Measurements from ENCODE around the gene CKS2. TPM values are rescaled to one million over a fixed set of nuclear protein-coding genes. Genes with fewer than 3 reads are reported as not detected.
"Not testable (repeated sequence)": the region's sequence is repeated elsewhere in the genome, so short reads cannot be mapped to it uniquely, and the experiment has no call there.

CKS2 gene
- total RNA-seq, 1 experiment from 2014 or later = 265 TPM

DNA sequence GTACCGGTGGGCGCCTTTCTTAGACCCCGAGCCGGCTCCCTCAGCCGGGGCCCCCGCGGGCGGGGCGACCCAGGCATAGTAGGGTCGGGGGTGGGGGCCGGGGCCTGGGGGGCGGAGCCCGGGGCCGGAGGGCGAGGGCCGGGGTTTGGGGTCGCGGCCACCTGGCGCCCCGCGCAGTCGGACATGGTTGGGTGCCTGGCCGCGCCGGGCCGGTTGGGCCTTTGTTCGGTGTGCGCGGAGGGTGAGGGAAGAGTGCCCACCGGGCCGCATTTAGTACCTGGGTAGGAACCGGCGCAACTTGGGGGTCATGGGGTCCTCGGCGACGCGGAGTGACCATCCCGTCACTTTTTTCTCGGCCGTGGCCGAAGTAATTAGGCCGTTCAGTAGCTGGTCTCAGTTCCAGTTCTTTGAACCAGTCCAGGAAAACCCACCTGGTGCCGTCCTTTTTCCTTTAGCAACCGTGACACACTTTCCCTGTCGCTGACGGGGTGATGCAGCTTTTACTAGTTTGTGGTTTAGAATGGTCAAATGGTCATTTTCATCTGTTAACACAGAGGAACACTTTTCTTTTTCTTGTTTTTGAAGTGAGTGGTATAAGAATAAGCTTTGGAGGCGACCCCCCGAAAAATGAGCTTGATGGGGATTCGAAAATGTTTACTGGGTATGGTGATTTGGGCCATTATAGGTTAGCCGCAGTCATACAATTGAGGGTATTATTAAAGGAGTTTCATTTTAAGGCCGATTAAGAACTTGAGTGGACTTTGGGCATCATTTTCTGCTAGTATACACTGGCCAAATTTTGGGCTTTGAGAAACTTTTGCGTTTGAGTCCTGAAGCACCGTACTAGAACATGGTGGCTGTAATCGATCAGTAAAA is 589 bp downstream of the CKS2 start:
- DNase-seq (ENCODE audit: low read depth) = peak; percentile 25

DNA sequence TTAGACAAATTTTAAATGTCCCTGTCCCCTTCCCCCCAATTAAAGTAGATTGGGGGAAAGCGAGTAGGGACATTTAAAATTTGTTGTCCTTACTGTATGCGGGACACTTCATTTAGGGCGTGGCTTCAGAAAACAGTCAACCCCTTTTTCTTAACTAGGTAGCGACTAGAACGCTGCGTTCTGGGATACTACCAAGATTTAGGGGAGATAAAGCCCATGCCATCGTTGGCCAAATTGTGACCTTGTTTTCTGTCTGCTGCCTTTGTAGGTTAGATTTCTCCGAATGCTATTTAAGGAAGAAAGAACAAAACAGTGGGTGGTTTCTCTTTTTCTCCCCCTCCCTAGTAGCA is 1.2 kb downstream of the CKS2 start:
- peak; percentile 32 for DNase-seq (ENCODE audit: low read depth)

DNA sequence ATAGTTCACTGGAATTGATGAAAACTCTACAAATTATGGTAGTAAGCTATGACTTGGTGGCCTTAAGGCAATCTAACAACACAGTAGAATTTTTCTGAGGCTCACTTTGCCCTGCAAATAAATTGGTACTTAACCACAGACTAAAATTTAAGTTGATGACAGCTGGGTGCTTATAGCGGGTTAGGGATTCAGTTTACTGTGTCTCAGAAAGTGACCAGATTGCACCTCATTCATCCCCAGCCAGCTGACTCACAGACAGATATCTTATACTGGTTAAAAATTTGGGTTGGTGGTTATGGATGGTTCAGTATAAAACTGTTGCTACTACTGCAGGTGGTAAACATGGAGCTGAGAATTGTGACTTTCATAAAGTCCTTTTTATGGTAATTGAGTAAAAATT is 2.8 kb downstream of the CKS2 start:
- peak; percentile 51 for DNase-seq (ENCODE audit: low read depth)

GRCh38 chr9:89314955-89315354 is 4.0 kb downstream of the CKS2 start:
- DNase-seq (ENCODE audit: low read depth) = no peak

- DNase-seq (ENCODE audit: low read depth) = no peak
These were observed 4.5 kb downstream of the CKS2 start for GRCh38 chr9:89315482-89315881.

- no peak for DNase-seq (ENCODE audit: low read depth)
These were observed 6.3 kb downstream of the CKS2 start for GRCh38 chr9:89317282-89317681.

DNA sequence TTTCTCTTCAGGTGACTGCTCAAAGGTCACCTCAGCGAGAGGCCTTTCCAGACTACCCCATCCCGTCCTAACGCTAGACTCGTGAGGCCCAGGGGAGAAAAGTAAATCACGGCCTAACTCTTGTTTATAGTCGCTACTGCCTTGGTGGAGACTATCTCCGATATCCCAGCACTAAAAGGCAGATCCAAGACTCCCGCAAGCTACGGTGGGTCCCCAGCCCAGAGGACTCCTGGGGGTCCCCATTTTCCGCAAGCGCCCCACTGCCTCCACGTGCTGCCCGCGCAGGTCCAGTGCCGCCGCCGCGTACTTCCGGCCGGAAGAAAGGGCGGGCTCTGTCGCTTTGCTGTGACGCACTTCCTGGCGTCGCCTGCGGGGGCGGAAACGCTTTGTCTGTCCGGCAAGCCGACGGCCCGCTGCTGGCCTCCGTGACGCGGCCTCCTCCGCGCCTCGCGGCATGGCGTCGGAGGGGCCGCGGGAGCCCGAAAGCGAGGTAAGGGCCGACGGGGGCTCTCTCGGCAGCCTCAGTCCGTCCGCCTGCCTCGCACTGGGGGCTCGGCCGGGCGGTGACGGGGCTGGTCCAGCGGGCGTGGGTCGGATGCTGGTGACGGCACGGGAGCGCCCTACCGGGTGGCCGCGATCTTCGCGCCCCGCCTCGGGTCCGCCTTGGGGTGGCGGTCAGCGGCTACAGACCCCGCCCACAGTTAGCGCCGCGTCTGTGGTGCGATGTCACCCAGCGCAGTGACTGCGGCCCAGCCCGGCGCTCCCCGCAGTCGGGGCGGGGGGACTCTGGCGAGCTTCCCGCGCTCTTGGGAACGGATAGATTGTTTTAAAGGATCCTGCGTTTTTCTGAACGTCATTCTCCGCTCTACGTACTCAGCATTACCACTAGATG is 7.4 kb downstream of the CKS2 start, which contains the start of gene SECISBP2:
Gene SECISBP2, plus strand, starts transcription at position 378 of the 892 bp plus-strand sequence. Its CDS starts 77 bp downstream, at position 455.
- peak; percentile 95 for DNase-seq (ENCODE audit: low read depth)

- DNase-seq (ENCODE audit: low read depth) = no peak
These were observed 8.3 kb downstream of the CKS2 start for GRCh38 chr9:89319015-89319905.

DNA sequence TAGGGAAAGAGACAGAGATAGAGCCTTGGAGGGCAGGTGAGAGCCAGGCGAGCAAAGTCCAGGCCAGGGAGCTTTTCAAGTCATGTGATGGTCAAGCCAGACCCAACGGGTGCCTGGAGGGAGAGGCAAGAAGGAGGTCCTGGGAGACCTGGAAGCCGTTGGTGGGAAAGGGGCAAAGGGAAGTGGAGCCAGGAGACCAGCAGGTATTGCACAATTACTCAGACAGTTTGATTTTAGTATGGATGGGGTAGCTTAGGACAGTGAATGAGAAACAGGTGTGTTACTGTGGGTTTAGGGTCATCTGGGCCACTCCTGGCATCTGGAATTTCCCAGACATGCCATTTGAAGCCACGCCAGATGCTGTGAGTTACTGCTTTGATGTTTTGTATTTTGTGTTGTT is 12.4 kb downstream of the CKS2 start:
- DNase-seq (ENCODE audit: low read depth) = peak; percentile 10

- no peak for DNase-seq (ENCODE audit: low read depth)
These were observed 14.7 kb downstream of the CKS2 start for GRCh38 chr9:89325733-89326132.

GRCh38 chr9:89328064-89328463 is 17.1 kb downstream of the CKS2 start:
- peak; percentile 10 for DNase-seq (ENCODE audit: low read depth)

DNA sequence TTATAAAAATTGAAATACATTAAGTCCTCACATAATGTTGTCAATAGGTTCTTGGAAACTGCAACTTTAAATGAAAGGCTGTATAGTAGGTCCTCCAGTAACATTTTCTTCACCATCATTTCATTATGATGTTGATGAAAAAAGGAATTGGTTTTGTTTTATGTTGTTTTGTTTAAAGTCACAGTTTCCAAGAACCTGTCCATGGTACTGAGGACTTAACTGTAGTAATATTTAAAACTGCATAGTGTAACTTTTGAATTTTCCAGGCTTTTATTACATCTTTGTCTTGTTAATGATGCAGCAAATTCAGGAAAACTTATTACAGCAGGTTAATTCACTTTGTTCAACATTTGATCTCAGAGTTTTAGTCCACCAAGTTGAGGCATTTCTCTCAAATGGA is 18.9 kb downstream of the CKS2 start:
- DNase-seq (ENCODE audit: low read depth) = no peak

- no peak for DNase-seq (ENCODE audit: low read depth)
These were observed 19.5 kb downstream of the CKS2 start for GRCh38 chr9:89330513-89330912.

DNA sequence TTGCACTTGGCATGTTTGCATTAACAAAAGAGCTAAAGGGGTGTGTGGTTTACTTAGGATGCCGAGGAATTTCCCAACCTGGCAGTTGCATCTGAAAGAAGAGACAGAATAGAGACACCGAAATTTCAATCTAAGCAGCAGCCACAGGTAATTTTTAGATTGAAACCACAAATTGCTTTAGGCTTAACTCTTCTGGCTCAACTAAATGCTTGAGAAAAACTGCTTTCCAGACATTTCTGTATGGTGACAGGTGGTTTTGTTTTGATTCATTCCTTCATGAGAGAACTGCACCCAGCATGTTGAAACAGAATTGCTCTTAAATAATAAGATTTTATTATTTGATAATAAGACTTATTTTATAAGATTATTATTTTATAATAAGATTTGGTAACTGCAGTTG is 28.8 kb downstream of the CKS2 start:
- DNase-seq (ENCODE audit: low read depth) = no peak

DNA sequence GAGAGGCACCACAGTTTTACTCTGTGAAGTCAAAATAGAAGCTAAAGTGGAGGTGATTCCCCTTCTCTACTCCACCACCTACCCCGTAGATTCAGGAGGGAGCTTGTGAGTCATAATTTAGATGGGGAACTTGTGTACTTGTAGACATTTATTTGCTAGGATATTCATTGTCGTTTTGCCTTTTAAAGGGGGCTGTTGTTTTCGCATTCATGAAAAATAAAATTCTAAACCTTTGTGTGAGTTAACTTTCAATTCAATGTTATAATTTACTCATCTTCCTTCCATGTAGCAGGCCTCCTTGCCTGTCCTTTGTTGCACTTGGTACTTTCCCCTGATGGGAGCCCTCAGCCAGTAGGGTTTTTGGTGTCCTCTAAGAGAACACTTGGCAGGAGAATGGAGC is 29.3 kb downstream of the CKS2 start:
- DNase-seq (ENCODE audit: low read depth) = no peak

DNA sequence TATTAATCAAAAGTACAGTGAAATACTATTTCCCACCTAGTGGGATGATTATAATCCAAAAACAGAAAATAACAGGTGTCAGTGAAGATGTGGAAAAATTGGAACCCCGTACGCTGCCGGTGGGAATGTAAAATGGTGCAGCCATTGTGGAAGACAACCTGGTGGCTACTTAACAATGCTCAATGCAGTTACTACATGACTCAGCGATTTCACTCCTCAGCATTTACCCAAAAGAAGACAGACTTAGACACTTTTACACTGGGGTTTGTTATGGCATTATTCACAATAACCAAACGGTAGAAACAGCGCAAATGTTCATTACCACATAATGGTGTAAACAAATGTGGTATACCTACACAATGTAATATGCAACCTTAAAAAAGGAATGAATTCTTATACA is 31.2 kb downstream of the CKS2 start:
- no peak for DNase-seq (ENCODE audit: low read depth)

- no peak for DNase-seq (ENCODE audit: low read depth)
These were observed 32.0 kb downstream of the CKS2 start for GRCh38 chr9:89342948-89343347.

GRCh38 chr9:89343812-89344211 is 32.8 kb downstream of the CKS2 start:
- DNase-seq (ENCODE audit: low read depth) = not testable (repeated sequence)

DNA sequence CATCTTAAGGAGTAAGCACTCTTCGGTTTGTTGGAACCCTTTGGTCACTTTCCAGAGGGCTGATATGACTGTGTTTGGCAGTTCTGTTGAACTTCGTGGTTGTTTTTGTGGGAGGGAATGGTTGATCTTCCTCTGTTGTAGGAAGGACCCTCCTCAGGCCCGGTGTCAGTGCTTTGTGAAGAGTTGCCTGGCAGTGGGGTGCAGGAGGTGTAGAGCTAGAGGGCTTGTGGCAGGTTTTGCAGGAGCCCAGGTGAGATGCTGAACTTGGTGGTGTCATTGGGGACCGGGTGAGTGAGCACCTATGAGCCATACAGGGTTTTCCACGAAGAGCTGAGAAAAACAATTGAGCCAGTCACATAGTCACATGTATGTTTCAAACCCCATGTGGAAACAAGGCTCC is 34.5 kb downstream of the CKS2 start:
- DNase-seq (ENCODE audit: low read depth) = no peak

- DNase-seq (ENCODE audit: low read depth) = no peak
These were observed 35.7 kb downstream of the CKS2 start for GRCh38 chr9:89346696-89347095.

GRCh38 chr9:89347651-89348050 is 36.7 kb downstream of the CKS2 start:
- DNase-seq (ENCODE audit: low read depth) = no peak

GRCh38 chr9:89349607-89350006 is 38.6 kb downstream of the CKS2 start:
- DNase-seq (ENCODE audit: low read depth) = no peak
